Hepatocyte (in vitro differentiated cells): ENCODE data around the gene FOXO3.

Experiments
- CTCF ChIP-seq: fragments of 200-600 bp; sonication (generic); IDR thresholded peaks from 2 replicates; pipeline ENCODE4 v1.5.1; 2016; ENCODE audit warnings: antibody characterized with exemption, mild to moderate bottlenecking; ENCODE audit not compliant: poor library complexity
- EZH2 ChIP-seq: fragments of 200-600 bp; sonication (generic); IDR thresholded peaks from 2 replicates; pipeline ENCODE4 v1.6.1; 2016; ENCODE audit warnings: antibody characterized with exemption, mild to moderate bottlenecking, borderline replicate concordance
- EZH2phosphoT487 ChIP-seq: fragments of 200-600 bp; sonication (generic); IDR thresholded peaks from one replicate; pipeline ENCODE4 v1.6.1; 2018; ENCODE audit warnings: antibody characterized with exemption, mild to moderate bottlenecking, low read depth, moderate library complexity; ENCODE audit not compliant: unreplicated experiment, severe bottlenecking

GRCh38 chr6:108582618-108583017 is 21.9 kb downstream of the FOXO3 start:
- TF ChIP-seq CTCF (no peak), EZH2 (no peak), EZH2phosphoT487 (no peak)
